RKO (cell line): ENCODE data around the gene SEC22A.

Experiments used
- DNase-seq: peaks from one replicate; pipeline ENCODE4 v3.0.0-alpha.2; 2016; ENCODE audit warnings: low spot score

The SEC22A gene

GRCh38 chr3:123307064-123307463 is 105.3 kb downstream of the SEC22A start:
- no peak for DNase-seq

- DNase-seq, result no peak
Measured at GRCh38 chr3:123310186-123310585, 108.4 kb downstream of the SEC22A start.

GRCh38 chr3:123310741-123311140 is 109.0 kb downstream of the SEC22A start:
- DNase-seq, result no peak

- no peak for DNase-seq
Measured at GRCh38 chr3:123311201-123311600, 109.5 kb downstream of the SEC22A start.

GRCh38 chr3:123312331-123313265 is 110.9 kb downstream of the SEC22A start:
- DNase-seq, result no peak

GRCh38 chr3:123313889-123314288 is 112.1 kb downstream of the SEC22A start:
- no peak for DNase-seq

GRCh38 chr3:123314359-123315270 is 112.9 kb downstream of the SEC22A start:
- no peak for DNase-seq

- no peak for DNase-seq
Measured at GRCh38 chr3:123315271-123315595, 113.5 kb downstream of the SEC22A start.

- no peak for DNase-seq
Measured at GRCh38 chr3:123317716-123318115, 116.0 kb downstream of the SEC22A start.

GRCh38 chr3:123318374-123318773 is 116.6 kb downstream of the SEC22A start:
- no peak for DNase-seq

- no peak for DNase-seq
Measured at GRCh38 chr3:123319760-123320159, 118.0 kb downstream of the SEC22A start.

- DNase-seq, result no peak
Measured at GRCh38 chr3:123320221-123320620, 118.5 kb downstream of the SEC22A start.

GRCh38 chr3:123321806-123322205 is 120.1 kb downstream of the SEC22A start:
- no peak for DNase-seq

- DNase-seq, result no peak
Measured at GRCh38 chr3:123322866-123323265, 121.1 kb downstream of the SEC22A start.
